GM21515 (cell line): Measurements from ENCODE around the gene STAU1.

ENCODE experiments used
- ATAC-seq: cut with Tn5 transposase; IDR thresholded peaks from one replicate; pipeline ENCODE4 v1.9.1; 2021; ENCODE audit not compliant: unreplicated experiment

The STAU1 gene

GRCh38 chr20:49078310-49078709, 109.8 kb downstream of the STAU1 start:
- ATAC-seq, result no peak

GRCh38 chr20:49074521-49074920, 113.6 kb downstream of the STAU1 start:
- ATAC-seq, result no peak
